HEK293 (cell line): Measurements from ENCODE around the gene MAN1C1.

ENCODE experiments used
- CTCF ChIP-seq: fragments of 450-650 bp; formaldehyde crosslinking; IDR thresholded peaks from 2 replicates; pipeline ENCODE4 v1.5.1; 2016; ENCODE audit warnings: missing biosample characterization, missing genetic modification characterization
- ZNF341 ChIP-seq: fragments of 450-650 bp; formaldehyde crosslinking; IDR thresholded peaks from 2 replicates; pipeline ENCODE4; 2016; ENCODE audit warnings: low read depth, missing biosample characterization, missing genetic modification characterization
- ZNF768 ChIP-seq: fragments of 450-650 bp; formaldehyde crosslinking; IDR thresholded peaks from 2 replicates; pipeline ENCODE4 v1.5.1; 2018; ENCODE audit warnings: missing biosample characterization, mild to moderate bottlenecking, missing genetic modification characterization

GRCh38 chr1:25711555-25712298 lies 95.1 kb downstream of the MAN1C1 start:
- no peak for TF ChIP-seq ZNF768 (tag by site-specific recombination)
- no peak for TF ChIP-seq ZNF341 (tag by site-specific recombination)
- no peak for TF ChIP-seq CTCF (tag by site-specific recombination)
